Inflammatory macrophage treated with lipopolysaccharide for 1 hour (primary cell): ENCODE measurements around the gene RELB.
"Not testable (repeated sequence)": the region's sequence is repeated elsewhere in the genome, so short reads cannot be mapped to it uniquely, and the experiment has no call there.

Source experiments
- DNase-seq, 2 donors: peaks; one replicate each; pipeline ENCODE4 v3.0.0-alpha.2; 2020 to 2022

Gene RELB, protein sequence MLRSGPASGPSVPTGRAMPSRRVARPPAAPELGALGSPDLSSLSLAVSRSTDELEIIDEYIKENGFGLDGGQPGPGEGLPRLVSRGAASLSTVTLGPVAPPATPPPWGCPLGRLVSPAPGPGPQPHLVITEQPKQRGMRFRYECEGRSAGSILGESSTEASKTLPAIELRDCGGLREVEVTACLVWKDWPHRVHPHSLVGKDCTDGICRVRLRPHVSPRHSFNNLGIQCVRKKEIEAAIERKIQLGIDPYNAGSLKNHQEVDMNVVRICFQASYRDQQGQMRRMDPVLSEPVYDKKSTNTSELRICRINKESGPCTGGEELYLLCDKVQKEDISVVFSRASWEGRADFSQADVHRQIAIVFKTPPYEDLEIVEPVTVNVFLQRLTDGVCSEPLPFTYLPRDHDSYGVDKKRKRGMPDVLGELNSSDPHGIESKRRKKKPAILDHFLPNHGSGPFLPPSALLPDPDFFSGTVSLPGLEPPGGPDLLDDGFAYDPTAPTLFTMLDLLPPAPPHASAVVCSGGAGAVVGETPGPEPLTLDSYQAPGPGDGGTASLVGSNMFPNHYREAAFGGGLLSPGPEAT

DNA sequence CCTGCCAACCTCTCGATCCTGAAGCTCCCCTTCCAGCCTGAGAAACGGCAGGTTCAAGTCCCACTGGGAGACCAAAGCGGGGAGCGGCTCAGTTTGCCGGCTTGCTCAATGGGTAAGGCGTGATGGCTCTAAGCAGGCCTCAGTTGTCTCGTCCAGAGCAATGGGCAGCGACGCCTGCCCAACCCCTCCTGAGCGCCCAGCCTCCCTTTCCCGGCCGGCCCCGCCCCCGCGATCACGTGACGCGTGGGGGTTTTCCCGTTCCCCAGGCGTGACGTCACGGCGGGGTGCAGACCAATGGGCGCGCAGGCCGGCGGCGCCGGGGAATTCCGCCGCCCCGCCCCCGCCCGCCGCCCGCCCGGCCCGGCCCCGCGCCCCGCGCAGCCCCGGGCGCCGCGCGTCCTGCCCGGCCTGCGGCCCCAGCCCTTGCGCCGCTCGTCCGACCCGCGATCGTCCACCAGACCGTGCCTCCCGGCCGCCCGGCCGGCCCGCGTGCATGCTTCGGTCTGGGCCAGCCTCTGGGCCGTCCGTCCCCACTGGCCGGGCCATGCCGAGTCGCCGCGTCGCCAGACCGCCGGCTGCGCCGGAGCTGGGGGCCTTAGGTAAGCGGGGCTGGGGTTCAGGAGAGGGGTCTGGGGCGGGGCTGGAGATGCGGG, at the start of gene RELB:
TSS of gene RELB (plus strand) at position 378 of the 653 bp plus-strand sequence. CDS start at position 494, 116 bp downstream.
- DNase-seq = peak; percentile 90 to 99

DNA sequence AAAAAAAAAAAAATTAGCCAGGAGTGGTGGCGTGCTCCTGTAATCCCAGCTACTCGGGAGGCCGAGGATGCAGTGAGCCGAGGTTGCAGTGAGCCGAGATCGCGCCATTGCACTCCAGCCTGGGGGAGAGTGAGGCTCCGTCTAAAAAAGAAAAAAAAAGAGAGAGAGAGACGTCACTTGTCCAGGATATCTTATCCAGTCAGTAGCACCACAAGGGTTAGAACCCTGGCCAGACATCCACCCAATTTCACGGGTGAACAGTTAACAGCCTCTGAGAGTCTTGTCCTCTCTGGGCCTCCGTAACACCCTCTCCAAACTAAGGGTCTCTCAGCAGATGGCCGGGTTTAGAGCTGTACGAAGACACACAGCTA, 47.0 kb upstream of the RELB start:
- DNase-seq = no peak

DNA sequence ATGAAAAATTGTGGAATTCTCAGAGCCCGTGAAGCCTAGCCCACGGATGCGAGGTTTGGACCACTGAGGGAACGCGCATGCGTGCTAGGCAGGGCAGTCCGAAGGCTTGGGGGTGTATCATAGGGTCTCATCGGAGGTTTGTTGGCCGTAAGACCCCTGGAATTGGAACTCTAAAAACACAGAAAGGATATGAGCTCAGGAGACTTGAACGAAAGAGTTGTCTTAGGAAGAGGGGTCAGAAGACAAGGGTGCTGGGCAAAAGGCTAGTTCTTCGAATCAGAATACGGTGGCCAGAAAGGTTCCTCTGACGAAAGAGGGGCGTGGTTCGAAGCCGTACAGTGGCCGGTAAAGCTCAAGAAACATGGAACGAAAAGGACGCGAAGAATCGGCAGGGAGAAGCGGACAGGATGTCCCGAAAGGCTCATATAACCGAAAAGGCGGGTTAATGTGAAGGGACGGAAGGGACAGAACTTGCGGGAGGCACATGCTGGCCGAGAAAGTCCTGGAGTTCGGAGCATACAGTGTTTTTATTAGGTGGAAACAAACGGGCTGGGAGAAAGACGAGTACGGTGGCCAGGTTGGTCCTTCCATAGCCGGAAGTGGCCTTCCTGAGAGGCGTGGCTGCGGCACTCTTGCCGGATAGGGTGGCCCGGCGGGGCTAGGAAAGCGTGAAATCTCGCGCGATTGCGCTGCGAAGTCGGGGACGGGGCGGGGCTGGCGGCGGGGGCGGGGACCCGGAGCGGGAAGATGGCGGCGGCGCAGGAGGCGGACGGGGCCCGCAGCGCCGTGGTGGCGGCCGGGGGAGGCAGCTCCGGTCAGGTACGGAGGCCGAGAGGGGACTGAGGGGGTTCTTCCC, 46.4 kb upstream of the RELB start, which contains the start of gene CLPTM1:
TSS of gene CLPTM1 (plus strand) at position 732 of the 856 bp plus-strand sequence. CDS start at position 748, 16 bp downstream.
- DNase-seq = peak; percentile 95 to 97

DNA sequence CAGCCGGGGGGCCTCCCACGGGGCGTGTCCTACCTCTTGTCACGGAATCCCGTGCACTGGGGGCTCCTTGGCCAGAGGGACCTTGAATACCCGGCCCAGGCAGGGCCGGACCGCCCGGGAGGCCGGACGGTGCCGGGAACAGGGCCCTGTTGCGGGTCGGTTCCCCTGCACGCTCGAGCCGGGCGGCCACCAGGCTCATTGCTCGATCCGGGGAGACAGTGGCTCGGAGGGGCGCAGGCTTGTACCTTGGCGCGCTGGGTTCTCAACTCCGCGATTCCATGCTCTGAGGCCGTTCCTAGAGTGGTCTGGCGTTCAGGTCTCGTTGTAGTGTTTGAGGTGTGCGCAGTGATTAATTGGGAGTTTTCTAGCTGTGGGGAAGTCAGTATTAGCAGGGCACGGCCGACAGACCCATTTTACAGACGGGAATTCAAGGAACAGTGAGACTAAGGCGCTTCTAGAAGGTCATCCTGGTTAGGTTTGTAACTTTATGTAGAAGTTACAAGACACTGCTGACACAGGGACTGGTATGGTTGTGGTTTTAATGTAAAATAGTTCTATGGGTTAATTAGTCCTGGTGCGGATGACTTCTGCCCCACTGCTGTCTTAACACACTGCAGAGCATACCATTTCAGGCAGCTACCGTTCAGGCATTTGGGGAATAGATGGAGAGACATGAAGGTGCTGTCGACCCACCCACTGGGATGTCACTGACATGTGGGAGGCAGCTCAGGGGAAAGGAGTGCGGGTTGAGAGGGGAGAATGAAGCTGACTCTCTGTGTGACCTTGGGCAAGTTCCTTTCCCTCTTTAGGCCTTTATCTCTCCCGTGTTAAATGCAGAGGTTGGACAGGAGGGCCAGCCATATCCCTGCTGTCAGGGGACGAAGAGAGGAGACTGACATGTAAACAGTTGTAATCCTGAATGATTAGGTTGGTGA, 45.5 kb upstream of the RELB start:
- no peak for DNase-seq

DNA sequence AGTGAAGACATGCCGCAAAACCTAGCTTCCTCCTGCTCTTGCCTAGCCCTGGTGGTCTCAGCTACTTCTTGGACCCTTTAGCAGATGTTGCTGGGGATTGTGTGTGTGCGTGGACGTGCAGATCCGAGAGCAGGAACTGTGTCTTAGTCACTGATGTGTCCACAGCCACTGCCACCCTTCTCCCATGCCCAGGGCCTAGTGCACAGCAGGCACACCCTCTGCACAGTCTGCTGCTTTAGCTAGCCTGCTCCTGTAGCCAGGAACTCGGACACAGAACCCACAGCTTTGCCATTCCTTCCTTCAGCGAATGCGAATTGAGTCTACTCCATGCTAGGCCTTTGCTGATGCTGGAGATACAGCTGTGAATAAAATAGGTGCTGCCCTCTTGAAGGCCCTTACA, 43.7 kb upstream of the RELB start:
- no peak for DNase-seq

DNA sequence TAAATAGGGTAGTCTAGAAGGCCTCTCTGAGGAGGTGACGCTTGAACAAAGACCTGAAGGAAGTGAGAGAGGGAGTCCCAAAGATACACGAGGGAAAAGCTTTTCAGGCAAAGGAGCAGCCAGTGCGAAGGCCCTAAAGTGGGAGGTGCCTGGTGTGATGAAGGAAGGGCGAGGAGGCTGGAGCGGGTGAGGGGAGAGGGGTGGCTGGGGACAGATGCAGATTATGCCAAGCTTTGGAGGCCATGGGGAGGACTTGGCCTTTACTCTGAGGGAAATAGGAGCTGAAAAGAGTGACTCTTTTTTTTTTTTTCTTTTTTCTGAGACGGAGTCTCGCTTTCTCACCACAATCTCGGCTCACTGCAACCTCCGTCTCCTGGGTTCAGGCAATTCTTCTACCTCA, 43.2 kb upstream of the RELB start:
- no peak for DNase-seq

DNA sequence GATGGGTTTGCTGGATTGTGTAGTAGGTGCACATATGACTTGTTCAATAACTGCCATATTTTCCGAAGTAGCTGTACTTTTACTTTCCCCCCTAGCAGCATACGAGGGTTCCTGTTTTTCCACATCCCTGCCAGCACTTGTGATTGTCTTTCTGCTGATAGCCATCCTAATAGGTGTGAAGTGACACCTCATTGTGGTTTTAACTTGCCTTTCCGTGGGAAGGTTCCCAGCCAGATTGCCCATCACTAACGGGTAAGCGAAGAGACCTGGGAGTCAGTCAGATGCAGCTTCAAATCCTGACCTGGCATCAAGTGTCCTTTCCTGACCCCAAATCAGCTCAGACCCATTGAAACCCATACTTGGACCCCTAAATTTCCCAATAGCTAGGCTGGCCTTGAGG, 41.6 kb upstream of the RELB start:
- no peak for DNase-seq

DNA sequence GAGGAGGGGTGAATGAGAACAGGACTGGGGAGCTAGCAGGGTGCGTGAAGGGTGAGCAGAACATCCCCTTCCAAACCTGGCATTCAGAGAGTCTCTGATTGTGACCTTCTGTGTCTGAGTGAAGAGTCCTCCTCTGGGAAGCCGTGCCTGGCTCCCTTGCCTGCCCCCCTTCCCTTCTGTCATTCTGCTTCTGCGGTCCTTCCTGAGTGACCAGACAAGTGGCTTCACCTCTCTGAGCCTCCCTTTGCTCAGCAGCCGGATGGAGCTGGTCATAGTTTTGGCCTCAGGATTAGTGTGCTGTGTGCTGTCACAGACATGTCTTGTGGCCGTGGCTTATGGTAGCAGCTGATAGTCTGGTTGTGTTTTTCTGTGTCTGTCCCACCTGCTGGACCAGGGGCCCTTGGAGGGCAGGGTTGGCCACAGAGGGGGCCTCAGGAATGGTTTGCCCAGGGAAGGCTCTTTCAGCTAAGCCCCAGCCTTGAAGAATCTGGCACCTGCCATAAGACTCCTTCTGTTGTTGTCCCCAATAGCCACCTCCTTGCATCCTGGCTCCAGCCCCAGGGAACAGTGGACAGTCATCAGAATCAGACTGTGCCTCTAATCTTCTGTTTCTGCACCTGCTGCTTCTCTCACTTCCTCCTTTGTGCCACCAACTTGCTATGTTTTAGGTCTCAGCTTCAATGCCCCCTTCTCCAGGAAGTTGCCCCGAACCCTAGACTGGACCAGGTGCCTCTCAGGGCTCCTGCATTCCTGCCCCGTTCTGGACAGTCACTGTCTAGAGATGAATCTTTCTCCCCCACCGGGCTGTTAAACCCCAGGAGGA, 40.1 kb upstream of the RELB start:
- no peak for DNase-seq

DNA sequence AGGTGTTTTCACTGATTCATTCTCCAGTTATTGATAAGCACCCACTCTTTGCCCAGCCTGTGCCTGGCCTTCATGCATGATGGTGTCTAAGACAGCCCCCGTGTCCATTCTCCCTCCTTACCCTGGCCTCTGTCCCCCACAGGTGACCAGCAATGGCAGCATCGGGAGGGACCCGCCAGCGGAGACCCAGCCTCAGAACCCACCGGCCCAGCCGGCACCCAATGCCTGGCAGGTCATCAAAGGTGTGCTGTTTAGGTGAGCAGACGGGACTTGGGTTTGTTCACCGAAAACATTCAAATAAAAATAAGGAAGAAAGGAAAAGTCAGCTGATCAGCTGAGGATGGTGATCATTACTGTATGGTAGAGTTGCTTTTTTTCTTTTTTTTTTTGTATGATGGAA, 39.4 kb upstream of the RELB start:
- DNase-seq = no peak

DNA sequence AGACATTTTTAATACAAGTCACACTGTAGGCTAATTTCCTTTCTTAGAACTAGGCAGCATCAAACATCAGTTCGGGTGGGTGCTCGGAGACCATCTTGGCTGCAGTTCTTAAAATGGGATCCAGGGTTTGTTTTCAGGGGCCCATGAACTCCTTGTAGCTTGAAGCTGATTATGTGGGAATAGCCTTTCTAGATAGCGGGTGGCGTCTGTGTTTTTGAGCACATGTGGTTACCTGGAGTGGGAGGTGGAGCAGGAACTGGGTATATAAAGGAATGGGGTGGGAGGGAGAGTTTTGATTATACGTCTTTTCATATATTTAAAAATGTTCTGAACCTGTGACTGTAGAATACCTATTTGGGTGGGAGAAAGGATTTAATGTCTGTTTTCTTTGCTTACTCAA, 33.1 kb upstream of the RELB start:
- no peak for DNase-seq

DNA sequence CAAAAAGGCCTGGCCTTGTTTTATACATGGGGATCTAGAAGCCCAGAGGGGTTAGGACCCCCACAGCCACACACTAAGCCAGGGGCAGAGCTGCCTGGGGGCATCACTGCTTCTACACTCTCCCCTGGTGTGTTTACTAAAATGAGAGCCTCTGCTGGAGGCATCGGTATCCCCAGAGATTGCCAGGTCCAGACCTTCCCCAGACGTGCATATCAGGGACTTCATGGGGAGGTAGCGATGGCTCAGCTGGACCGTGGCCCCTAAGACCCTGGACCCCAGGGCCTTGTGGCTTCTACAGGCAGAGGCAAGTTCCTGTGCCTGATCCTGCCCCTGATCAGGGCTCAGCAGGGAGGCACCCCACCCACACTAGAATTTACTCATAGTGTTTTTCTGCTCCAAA, 32.6 kb upstream of the RELB start:
- no peak for DNase-seq

DNA sequence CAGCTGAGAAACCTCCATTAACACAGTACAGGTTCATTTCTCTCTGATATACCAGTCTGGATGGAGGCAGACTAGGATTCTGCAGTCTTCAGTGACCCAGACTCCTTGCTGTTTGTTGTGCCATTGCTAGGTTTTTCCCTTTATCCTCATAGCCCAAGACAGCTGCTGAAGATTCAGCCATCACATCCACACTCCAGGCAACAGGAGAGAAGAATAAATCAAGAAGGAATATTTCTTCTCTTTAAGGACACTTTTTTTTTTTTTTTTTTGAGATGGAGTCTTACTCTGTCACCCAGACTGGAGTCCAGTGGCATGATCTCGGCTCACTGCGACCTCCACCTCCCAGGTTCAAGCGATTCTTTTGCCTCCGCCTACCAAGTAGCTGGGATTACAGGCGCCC, 31.8 kb upstream of the RELB start:
- DNase-seq = no peak

DNA sequence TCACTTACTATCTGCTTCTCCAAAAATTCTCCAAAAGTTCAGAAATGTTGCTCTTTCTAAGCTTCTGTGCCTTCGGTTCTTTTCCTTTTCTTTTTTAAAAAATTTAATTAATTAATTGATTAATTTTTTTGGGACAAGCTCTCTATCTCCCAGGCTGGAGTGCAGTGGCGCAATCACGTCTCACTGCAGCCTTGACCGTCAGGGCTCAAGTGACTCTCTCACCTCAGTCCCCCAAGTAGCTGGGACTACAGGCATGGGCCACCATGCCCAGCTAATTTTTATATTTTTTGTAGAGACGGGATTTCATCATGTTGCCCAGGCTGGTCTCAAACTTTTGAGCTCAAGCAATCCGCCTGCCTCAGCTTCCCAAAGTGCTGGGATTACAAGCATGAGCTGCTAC, 29.8 kb upstream of the RELB start:
- DNase-seq = not testable (repeated sequence)

DNA sequence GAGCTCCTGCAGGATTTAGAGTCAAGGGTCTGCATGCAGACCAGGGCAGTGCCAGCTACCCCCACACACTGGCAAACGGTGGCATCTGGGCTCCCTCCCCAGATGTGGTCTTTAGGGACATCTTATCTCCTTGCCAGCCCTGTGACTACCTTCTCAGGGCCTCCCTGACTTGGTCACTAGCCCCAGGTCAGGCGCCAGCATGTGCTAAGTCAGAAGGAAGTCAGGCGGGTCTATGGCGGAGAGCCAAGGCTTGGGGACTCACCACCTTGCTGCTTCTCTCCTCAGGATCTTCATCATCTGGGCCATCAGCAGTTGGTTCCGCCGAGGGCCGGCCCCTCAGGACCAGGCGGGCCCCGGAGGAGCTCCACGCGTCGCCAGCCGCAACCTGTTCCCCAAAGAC, 28.5 kb upstream of the RELB start:
- DNase-seq = no peak

DNA sequence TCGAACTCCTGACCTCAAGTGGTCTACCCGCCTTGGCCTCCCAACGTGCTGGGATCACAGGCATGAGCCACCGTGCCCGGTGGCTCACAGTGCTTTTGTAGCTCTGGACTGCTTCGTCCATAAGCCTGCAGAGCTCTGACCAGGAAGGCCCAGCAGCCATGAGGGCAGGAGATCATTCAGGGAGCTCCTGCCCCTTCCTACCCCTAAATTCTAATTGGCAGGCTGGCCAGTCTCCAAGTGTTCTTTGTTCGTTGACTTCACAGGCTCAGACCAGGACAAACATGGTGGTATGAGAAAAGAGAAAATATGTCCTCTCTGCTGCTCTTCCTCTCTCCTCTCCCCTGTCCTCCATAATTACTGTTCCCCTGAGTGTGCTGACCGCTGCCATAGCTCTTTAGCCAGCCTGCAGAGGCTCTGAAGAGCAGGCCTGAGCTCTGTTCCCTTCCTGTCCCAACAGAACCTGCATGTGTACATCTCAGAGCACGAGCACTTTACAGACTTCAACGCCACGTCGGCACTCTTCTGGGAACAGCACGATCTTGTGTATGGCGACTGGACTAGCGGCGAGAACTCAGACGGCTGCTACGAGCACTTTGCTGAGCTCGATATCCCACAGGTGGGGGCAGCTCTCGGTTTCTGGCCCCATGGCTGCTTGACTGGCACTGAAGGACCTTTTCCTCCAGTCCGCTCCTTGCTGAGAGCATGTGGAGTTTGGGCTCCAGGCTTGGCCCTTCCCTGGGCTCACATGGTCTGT, 27.1 kb upstream of the RELB start:
- no peak for DNase-seq

DNA sequence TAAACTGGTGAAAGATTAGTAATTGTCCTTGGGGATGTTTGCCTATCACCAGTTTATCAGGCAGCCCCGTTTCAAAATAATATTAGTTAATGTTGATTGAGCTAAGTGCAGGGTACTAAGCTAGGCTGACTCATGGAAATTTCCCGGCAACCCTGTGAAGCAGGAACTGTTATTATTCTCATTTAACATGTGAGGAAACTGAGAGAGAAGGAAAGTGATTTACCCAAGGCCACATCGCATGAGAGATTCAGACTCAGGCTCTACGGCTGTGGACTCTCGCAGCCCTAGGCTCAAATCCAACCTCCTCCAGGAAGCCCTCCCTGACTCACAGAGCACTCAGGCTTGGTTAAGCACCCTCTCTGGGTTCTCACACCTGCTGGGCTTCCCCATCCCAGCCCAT, 26.4 kb upstream of the RELB start:
- peak; percentile 46 to 63 for DNase-seq

DNA sequence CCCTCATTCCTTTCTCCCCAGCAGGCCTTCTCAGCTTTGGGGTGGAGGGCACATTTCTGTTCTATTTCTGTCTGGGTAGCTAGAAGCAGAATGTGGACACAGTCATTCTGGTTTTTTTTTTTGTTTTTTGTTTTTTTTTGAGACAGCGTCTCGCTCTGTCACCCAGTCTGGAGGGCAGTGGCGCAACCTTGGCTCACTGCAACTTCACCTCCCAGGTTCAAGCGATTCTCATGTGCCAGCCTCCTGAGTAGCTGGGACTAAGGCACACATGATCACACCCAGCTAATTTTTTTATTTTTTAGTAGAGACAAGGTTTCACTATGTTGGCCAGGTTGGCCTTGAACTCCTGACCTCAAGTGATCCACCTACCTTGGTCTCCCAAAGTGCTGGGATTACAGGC, 25.8 kb upstream of the RELB start:
- DNase-seq = no peak

DNA sequence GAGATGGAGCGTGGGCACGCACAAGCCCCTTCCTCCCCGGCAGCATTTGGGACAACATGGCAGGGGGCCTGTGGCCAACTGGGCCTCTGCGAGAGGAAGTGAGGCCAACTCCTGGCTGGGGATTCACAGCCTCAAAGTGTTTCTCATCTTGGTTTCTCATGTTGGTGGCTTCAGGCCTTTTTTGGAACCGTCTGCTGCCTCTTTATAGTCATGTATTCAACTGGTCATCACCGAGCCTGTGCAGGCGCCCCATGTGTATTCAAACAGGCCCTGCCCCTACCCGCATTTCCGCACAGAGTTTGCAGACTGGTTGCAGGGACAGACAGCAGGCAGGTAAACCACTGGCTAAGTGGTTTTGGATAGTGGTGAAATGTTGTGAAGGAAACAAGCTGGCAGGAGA, 17.3 kb upstream of the RELB start:
- no peak for DNase-seq

DNA sequence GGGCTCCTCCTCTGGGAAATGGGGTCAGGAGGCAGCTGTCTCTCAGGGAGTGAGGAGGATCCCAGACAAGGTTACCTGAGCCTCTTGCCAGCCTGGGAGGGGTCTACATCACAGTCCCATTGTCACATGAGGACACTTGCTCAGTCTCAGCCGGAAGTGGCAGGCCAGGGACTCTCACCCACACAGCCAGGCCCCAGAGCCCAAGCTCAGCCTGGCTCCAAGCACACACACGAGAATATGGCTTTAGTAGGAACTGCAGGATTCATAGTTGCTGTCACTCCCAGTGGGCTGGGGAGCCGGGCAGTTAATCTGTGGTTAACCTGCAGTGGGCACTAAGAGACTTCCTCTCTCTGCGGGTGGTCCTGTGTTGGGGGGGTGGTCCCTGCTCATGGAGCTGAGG, 15.8 kb upstream of the RELB start:
- DNase-seq = no peak

DNA sequence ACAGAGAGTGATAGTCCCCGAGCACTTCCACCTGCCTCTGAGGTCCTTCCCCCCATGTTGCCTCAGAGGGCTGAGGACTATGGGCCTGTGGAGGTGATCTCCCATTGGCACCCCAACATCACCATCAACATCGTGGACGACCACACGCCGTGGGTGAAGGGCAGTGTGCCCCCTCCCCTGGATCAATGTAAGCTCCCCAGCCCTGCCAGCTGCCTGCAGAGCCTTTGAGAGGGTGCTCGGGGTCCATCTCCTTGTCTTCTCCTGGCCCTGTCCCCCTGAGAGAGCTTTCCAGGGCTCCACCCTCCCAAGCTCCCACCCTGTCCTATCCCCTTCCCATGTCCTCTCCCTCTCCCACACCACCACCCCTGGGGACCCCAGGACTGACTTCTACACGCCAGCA, 14.9 kb upstream of the RELB start:
- no peak for DNase-seq
